Vagina (tissue), 2 donors: ENCODE measurements around the gene FGF14. TPM values are rescaled to one million over a fixed set of nuclear protein-coding genes. Genes with fewer than 3 reads are reported as not detected.

Experiments
- DNase-seq, 2 donors: peaks; one replicate each; pipeline ENCODE4 v3.0.0-alpha.2; 2017; ENCODE audit errors: extremely low spot score in 2 of 2
- H3K27ac ChIP-seq: fragments of 200-600 bp; sonication (generic); one replicate; pipeline ENCODE4 v1.5.1; 2019
- H3K27me3 ChIP-seq: fragments of 200-600 bp; sonication (generic); one replicate; pipeline ENCODE4 v1.5.1; 2019
- H3K36me3 ChIP-seq, 2 donors: fragments of 200-600 bp; sonication (generic); one replicate each; pipeline ENCODE4 v1.5.1; 2017 to 2019
- H3K4me1 ChIP-seq: fragments of 200-600 bp; sonication (generic); one replicate; pipeline ENCODE4 v1.5.1; 2019
- H3K4me3 ChIP-seq, 2 donors: fragments of 200-600 bp; sonication (generic); 1 replicate in 1 of 2; 2 replicates in 1 of 2; pipeline ENCODE4 v1.5.1; 2016 to 2019
- H3K9me3 ChIP-seq: fragments of 200-600 bp; sonication (generic); one replicate; pipeline ENCODE4 v1.5.1; 2019
- POLR2A ChIP-seq, 2 donors: fragments of 450-650 bp; IDR thresholded peaks; one replicate each; pipeline ENCODE4 v1.6.1; 2017; ENCODE audit warnings: antibody characterized with exemption in 2 of 2, mild to moderate bottlenecking in 2 of 2, moderate library complexity in 2 of 2
- POLR2AphosphoS5 ChIP-seq, 2 donors: sonication (generic); formaldehyde crosslinking; IDR thresholded peaks; one replicate each; pipeline ENCODE4 v1.9.0; 2017; ENCODE audit warnings: antibody characterized with exemption in 2 of 2, mild to moderate bottlenecking in 2 of 2, low read depth in 1 of 2; ENCODE audit not compliant: insufficient read depth in 1 of 2
- intact Hi-C: fragments of 100-400 bp; cut with DNase I; formaldehyde crosslinking; loops from one replicate; pipeline ENCODE4 v1.15.1; 2023
- total RNA-seq: library from RNA; depleted of rRNA; stranded (reverse); fragments of >200 nt; gene quantifications from one replicate; pipeline ENCODE4 v1.2.3, GENCODE V29; 2016
- TF ChIP-seq, protein P1 (sequence below), 3 experiments: fragments of 450-650 bp in 2 of 3; fragments of 200-600 bp in 1 of 3; sonication (generic) in 1 of 3; IDR thresholded peaks; one replicate each; pipeline ENCODE4 v1.5.1; 2017 to 2019; ENCODE audit warnings: antibody characterized with exemption in 3 of 3, mild to moderate bottlenecking in 2 of 3, moderate library complexity in 2 of 3

FGF14 gene
- total RNA-seq, 1 donor from 2014 or later, result 3.4 TPM

DNA sequence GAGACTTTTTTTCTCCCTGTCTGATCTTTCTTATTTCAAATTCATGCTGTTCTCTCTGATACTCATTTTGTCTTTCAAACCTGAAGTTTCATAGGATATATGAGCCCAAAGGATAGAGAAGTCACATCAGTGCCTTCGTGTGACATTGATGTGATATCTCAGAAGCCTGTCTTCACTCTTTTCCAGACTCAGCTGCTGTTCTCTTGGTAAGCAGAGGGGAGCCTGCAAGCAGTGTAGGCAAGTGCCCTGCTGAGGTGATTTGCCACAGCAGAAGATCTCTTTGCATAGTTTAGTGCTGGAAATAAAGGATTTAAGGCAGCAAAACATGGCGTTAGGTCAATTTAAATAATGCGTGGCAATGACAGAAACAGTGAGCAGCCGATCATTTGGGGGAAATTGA, 602.7 kb downstream of the FGF14 start:
- Histone ChIP-seq H3K27me3 (no peaks in the 10 kb centered on the region), H3K27ac (no peak overlapping the region), H3K4me1 (no peaks in the 10 kb centered on the region), H3K36me3 (no peaks in the 10 kb centered on the region), H3K4me3 (no peak overlapping the region), H3K9me3 (no peaks in the 10 kb centered on the region)
- TF ChIP-seq, protein P1, sequence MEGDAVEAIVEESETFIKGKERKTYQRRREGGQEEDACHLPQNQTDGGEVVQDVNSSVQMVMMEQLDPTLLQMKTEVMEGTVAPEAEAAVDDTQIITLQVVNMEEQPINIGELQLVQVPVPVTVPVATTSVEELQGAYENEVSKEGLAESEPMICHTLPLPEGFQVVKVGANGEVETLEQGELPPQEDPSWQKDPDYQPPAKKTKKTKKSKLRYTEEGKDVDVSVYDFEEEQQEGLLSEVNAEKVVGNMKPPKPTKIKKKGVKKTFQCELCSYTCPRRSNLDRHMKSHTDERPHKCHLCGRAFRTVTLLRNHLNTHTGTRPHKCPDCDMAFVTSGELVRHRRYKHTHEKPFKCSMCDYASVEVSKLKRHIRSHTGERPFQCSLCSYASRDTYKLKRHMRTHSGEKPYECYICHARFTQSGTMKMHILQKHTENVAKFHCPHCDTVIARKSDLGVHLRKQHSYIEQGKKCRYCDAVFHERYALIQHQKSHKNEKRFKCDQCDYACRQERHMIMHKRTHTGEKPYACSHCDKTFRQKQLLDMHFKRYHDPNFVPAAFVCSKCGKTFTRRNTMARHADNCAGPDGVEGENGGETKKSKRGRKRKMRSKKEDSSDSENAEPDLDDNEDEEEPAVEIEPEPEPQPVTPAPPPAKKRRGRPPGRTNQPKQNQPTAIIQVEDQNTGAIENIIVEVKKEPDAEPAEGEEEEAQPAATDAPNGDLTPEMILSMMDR (IDR thresholded peaks at IDR 0.05), result no peak
- TF ChIP-seq POLR2A (IDR thresholded peaks at IDR 0.05), result no peak
- intact Hi-C loops, result no loop called here
- no peak for DNase-seq

DNA sequence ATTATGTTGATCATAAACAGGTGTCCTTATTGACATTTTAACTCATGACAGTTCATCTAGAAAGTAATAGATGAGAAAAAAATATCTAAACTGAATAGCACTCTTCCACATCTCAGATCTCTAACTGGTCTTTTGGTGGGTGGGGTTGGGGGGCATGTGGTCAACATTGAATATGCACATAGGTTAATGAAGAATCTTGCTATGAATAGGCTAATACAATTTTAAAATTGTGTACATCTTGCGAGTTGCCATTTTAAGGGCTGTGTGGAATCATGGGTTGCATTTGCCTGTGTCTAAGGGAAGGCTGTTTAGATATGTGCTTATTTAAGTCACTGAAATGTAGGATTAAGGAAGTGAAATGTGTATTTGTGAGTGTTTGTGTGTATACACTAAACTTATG, 603.4 kb downstream of the FGF14 start:
- DNase-seq, result no peak
- H3K4me1 ChIP-seq, result no peaks in the 10 kb centered on the region
- no peaks in the 10 kb centered on the region for H3K36me3 ChIP-seq
- TF ChIP-seq, protein P1 (IDR thresholded peaks at IDR 0.05), result no peak
- TF ChIP-seq POLR2AphosphoS5 (IDR thresholded peaks at IDR 0.05; ENCODE audit: insufficient read depth in 1 of 2, low read depth in 1 of 2), result no peak
- no peak for TF ChIP-seq POLR2A (IDR thresholded peaks at IDR 0.05)
- no peak overlapping the region for H3K4me3 ChIP-seq
- no peaks in the 10 kb centered on the region for H3K9me3 ChIP-seq
- H3K27me3 ChIP-seq, result no peaks in the 10 kb centered on the region
- intact Hi-C loops, result no loop called here
- H3K27ac ChIP-seq, result no peak overlapping the region

DNA sequence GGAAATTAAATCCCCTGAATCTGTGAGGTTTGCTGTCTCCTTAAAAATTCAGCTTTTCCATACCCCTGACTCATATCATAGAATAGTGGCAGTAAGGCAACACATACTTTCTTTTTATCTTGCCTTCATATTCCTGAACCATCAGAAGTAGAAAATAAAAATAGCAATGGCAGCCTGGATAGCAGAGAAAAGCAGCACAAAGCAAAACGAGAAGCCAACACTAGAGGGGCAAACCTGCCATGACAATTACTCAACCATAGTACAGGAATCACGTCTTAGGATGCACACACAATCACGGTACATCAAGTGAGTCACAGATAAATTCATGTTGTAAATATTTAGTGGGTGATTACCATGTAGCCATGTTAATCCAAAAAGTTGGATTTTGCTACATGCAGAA, 606.4 kb downstream of the FGF14 start:
- H3K36me3 ChIP-seq, result no peaks in the 10 kb centered on the region
- TF ChIP-seq POLR2AphosphoS5 (IDR thresholded peaks at IDR 0.05; ENCODE audit: insufficient read depth in 1 of 2, low read depth in 1 of 2), result no peak
- TF ChIP-seq POLR2A (IDR thresholded peaks at IDR 0.05), result no peak
- TF ChIP-seq, protein P1 (IDR thresholded peaks at IDR 0.05), result no peak
- H3K4me1 ChIP-seq, result no peaks in the 10 kb centered on the region
- H3K4me3 ChIP-seq, result no peak overlapping the region
- intact Hi-C loops, result no loop called here
- H3K27ac ChIP-seq, result no peak overlapping the region
- no peak for DNase-seq
- H3K27me3 ChIP-seq, result no peaks in the 10 kb centered on the region
- no peaks in the 10 kb centered on the region for H3K9me3 ChIP-seq

DNA sequence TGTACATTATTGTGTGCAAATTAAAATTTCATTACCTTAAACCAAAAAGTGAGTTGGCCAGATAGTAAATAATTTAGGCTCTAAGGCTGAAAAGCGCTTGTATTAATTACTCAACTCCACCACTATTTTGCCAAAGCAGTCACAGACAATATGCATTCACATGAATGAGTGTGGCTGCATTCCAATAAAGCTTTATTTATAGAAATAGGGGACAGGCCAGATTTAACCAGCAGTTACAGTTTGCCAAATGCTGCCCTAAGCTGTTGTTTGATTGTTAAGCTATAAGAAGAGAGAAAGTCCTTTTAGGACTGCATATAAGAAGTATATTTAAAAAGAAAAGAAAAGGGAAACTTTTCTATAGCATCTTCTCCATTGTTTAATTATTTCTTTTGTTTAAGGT, 606.8 kb downstream of the FGF14 start:
- Histone ChIP-seq H3K9me3 (no peaks in the 10 kb centered on the region), H3K27ac (no peak overlapping the region), H3K4me1 (no peaks in the 10 kb centered on the region), H3K27me3 (no peaks in the 10 kb centered on the region), H3K4me3 (no peak overlapping the region), H3K36me3 (no peaks in the 10 kb centered on the region)
- TF ChIP-seq POLR2A (IDR thresholded peaks at IDR 0.05) (no peak), POLR2AphosphoS5 (IDR thresholded peaks at IDR 0.05; ENCODE audit: insufficient read depth in 1 of 2, low read depth in 1 of 2) (no peak)
- TF ChIP-seq, protein P1 (IDR thresholded peaks at IDR 0.05), result no peak
- DNase-seq, result no peak
- intact Hi-C loops, result no loop called here

DNA sequence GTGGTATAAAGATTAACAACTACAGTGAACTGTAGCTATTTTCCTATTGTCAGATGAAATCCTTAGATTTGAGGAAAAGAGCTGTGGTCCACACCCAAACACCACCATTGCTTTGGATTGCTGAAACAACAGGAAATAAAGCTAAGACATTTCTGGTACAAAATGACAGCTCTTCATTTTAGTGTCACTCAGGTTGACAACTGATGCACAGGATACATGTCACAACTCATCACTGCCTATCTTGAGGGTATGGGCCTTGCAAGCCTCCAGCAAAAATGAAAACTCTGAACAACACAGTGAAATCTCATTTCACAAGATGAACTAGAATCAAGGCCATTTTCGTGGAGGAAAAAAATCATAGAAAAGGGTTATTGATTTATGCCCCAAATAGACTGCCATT, 609.7 kb downstream of the FGF14 start:
- Histone ChIP-seq H3K27me3 (no peaks in the 10 kb centered on the region), H3K4me3 (no peak overlapping the region), H3K4me1 (no peaks in the 10 kb centered on the region), H3K9me3 (no peaks in the 10 kb centered on the region), H3K36me3 (no peaks in the 10 kb centered on the region), H3K27ac (no peak overlapping the region)
- intact Hi-C loops, result no loop called here
- DNase-seq, result no peak
- TF ChIP-seq, protein P1 (IDR thresholded peaks at IDR 0.05), result no peak
- TF ChIP-seq POLR2A (IDR thresholded peaks at IDR 0.05) (no peak), POLR2AphosphoS5 (IDR thresholded peaks at IDR 0.05; ENCODE audit: insufficient read depth in 1 of 2, low read depth in 1 of 2) (no peak)
